Activated CD4-positive, CD25-positive, alpha-beta regulatory T cell treated with anti-CD3 and anti-CD28 coated beads, Interleukin-2, amount 50 U/mL, for 72 hours (primary cell): Measurements from ENCODE around the gene PRSS21.
A peak's percentile ranks its signal among the peaks of the same experiment; 100 is the strongest.

Experiments used
- DNase-seq: peaks from one replicate; pipeline ENCODE4 v3.0.0; 2021

Gene PRSS21

GRCh38 chr16:2826591-2827373 lies 9.7 kb downstream of the PRSS21 start:
- DNase-seq, result no peak

GRCh38 chr16:2827374-2827791 lies 10.3 kb downstream of the PRSS21 start:
- DNase-seq, result no peak

GRCh38 chr16:2827831-2828520 lies 10.9 kb downstream of the PRSS21 start:
- DNase-seq, result no peak

- DNase-seq, result no peak
Measured at GRCh38 chr16:2828521-2828840, 11.4 kb downstream of the PRSS21 start.

GRCh38 chr16:2828876-2829430 lies 11.9 kb downstream of the PRSS21 start:
- no peak for DNase-seq

GRCh38 chr16:2829501-2830354 lies 12.7 kb downstream of the PRSS21 start, which contains the start of gene ZG16B:
ZG16B (plus strand) TSS chr16:2830303; CDS start chr16:2830442, 139 bp downstream.
- DNase-seq, result no peak

- no peak for DNase-seq
Measured at GRCh38 chr16:2830355-2830695, 13.3 kb downstream of the PRSS21 start.

GRCh38 chr16:2831203-2831602 lies 14.2 kb downstream of the PRSS21 start:
- DNase-seq, result no peak

- DNase-seq, result no peak
Measured at GRCh38 chr16:2833776-2834175, 16.7 kb downstream of the PRSS21 start.

GRCh38 chr16:2834968-2835367 lies 17.9 kb downstream of the PRSS21 start:
- no peak for DNase-seq

GRCh38 chr16:2835638-2836493 lies 18.8 kb downstream of the PRSS21 start:
- DNase-seq, result no peak

GRCh38 chr16:2836646-2837508 lies 19.8 kb downstream of the PRSS21 start:
- DNase-seq, result no peak

- no peak for DNase-seq
Measured at GRCh38 chr16:2838928-2839327, 21.9 kb downstream of the PRSS21 start.

- no peak for DNase-seq
Measured at GRCh38 chr16:2839650-2840450, 22.8 kb downstream of the PRSS21 start.

GRCh38 chr16:2840914-2841313 lies 23.9 kb downstream of the PRSS21 start:
- DNase-seq, result no peak

GRCh38 chr16:2841606-2842339 lies 24.7 kb downstream of the PRSS21 start:
- DNase-seq, result no peak

- DNase-seq, result peak; percentile 88
Measured at GRCh38 chr16:2842340-2843000, 25.4 kb downstream of the PRSS21 start.

GRCh38 chr16:2843526-2843925 lies 26.5 kb downstream of the PRSS21 start:
- DNase-seq, result no peak

- no peak for DNase-seq
Measured at GRCh38 chr16:2845116-2845515, 28.1 kb downstream of the PRSS21 start.
